DND-41 (cell line): Measurements from ENCODE around the gene PCLAF.

Experiments used
- ATAC-seq: fragments of 200-7000 bp; cut with Tn5 transposase; 3 replicates; pipeline ENCODE4 v1.9.1; 2021; ENCODE audit warnings: low read depth; ENCODE audit not compliant: insufficient read depth
- DNase-seq: peaks from one replicate; pipeline ENCODE4 v3.0.0-alpha.2; 2020
- H2AFZ ChIP-seq: 2 replicates; pipeline ENCODE4 v1.6.0; 2012; ENCODE audit warnings: low read depth, low read length
- H3K27ac ChIP-seq: 2 replicates; pipeline ENCODE4 v1.5.1; 2012; ENCODE audit warnings: low read length, inconsistent platforms
- H3K27me3 ChIP-seq: fragments of 200-600 bp; sonication (generic); 2 replicates; pipeline ENCODE4 v1.6.0; 2012; ENCODE audit warnings: low read length, mild to moderate bottlenecking, inconsistent platforms; ENCODE audit not compliant: insufficient read depth, poor library complexity
- H3K36me3 ChIP-seq: 2 replicates; pipeline ENCODE4 v1.5.1; 2012; ENCODE audit warnings: low read length, inconsistent platforms; ENCODE audit not compliant: insufficient read depth
- H3K4me1 ChIP-seq: 2 replicates; pipeline ENCODE4 v1.5.1; 2012; ENCODE audit warnings: mild to moderate bottlenecking, low read length; ENCODE audit not compliant: insufficient read depth
- H3K4me2 ChIP-seq: 2 replicates; pipeline ENCODE4 v1.6.0; 2012; ENCODE audit warnings: mild to moderate bottlenecking, moderate library complexity, low read length, inconsistent platforms; ENCODE audit not compliant: insufficient read depth
- H3K4me3 ChIP-seq, 2 experiments: fragments of 200-600 bp in 1 of 2; shearing (Covaris generic) in 1 of 2; 2 replicates each; pipeline ENCODE4 v1.5.1; 2012 to 2016; ENCODE audit warnings: inconsistent platforms in 2 of 2, low read length in 2 of 2, mild to moderate bottlenecking in 2 of 2, low read depth in 1 of 2, moderate library complexity in 1 of 2
- H3K79me2 ChIP-seq: 2 replicates; pipeline ENCODE4 v1.6.0; 2012; ENCODE audit warnings: low read length, inconsistent platforms; ENCODE audit not compliant: insufficient read depth
- H3K9ac ChIP-seq: 2 replicates; pipeline ENCODE4 v1.6.0; 2012; ENCODE audit warnings: low read depth, mild to moderate bottlenecking, inconsistent platforms, low read length, moderate library complexity
- H3K9me3 ChIP-seq: 2 replicates; pipeline ENCODE4 v1.5.1; 2012; ENCODE audit warnings: low read length, moderate library complexity, mild to moderate bottlenecking, inconsistent platforms; ENCODE audit not compliant: insufficient read depth, severe bottlenecking
- H4K20me1 ChIP-seq: 2 replicates; pipeline ENCODE4 v1.6.0; 2012; ENCODE audit warnings: low read length; ENCODE audit not compliant: insufficient read depth
- CTCF ChIP-seq: IDR thresholded peaks from 2 replicates; pipeline ENCODE4 v1.5.1; 2012; ENCODE audit warnings: borderline replicate concordance, low read length, moderate library complexity, mild to moderate bottlenecking; ENCODE audit not compliant: poor library complexity, severe bottlenecking; ENCODE audit errors: extremely low read depth
- EZH2 ChIP-seq: IDR thresholded peaks from 3 replicates; pipeline ENCODE4 v1.6.1; 2012; ENCODE audit warnings: borderline replicate concordance, low read depth, mild to moderate bottlenecking, moderate library complexity, low read length, inconsistent platforms; ENCODE audit not compliant: severe bottlenecking

The PCLAF gene

DNA sequence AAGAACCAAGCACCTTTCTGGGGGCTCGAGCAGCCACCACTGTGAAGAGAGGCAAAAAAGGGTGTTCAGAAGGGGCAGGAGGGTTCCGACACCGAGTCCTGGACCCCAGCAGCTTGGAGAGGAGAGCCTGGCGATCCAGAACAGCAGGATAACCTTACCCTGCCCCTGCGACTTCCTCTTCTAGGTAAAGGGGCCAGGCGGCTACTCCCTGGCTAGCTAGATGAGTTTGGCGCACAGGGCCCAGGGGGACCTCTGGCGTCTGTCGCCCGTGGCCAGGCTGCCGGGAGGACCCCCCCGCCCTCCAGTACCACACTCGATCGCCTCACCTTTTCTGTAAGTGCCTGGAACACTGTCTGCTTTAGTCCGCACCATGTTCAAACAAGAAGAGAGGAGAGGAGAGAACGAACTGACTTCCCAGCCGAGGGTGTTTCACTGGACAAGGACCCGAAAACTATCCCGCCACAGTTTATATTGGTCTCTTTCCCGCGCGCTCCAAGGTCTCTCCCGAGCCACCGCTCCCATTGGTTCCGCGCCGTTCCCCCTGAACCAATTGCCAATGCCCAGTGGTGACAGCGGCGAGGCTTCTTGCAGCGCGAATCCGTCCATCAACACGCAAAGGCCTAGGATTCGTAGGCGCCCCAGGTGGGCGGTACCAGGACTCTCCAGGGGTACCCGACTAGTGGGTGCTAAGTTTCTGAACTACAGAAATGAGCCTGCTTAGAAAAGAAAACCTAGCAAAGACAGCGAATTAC, at the start of gene PCLAF:
PCLAF (minus strand) TSS at position 442 of the 752 bp plus-strand sequence; CDS start at position 372, 70 bp downstream.
- DNase-seq (peak; percentile 97), ATAC-seq (peak; percentile 98)
- Histone ChIP-seq H3K36me3 (peaks cover 20% of the 10 kb centered on the region), H3K79me2 (peaks cover 50% of the 10 kb centered on the region), H2AFZ (peak within 1 kb of the TSS; percentile 81), H4K20me1 (peaks cover 15% of the 10 kb centered on the region; the same call in 1 of the 2 replicates), H3K27ac (peak within 1 kb of the TSS; percentile 90), H3K4me3 (peak within 1 kb of the TSS; percentile 72 to 96), H3K4me1 (peaks cover 47% of the 10 kb centered on the region), H3K27me3 (no peaks in the 10 kb centered on the region), H3K4me2 (peak within 1 kb of the TSS; percentile 73), H3K9ac (peak within 1 kb of the TSS; percentile 73), H3K9me3 (no peaks in the 10 kb centered on the region)
- TF ChIP-seq CTCF, result peak; percentile 13
- TF ChIP-seq EZH2, result no peak

- H3K79me2 ChIP-seq, result no peaks in the 10 kb centered on the region
- no peaks in the 10 kb centered on the region for H3K27me3 ChIP-seq
- H3K4me2 ChIP-seq, result peak overlapping the region; percentile 58
- H4K20me1 ChIP-seq, result no peaks in the 10 kb centered on the region
- peak overlapping the region; percentile 24 for H2AFZ ChIP-seq
- TF ChIP-seq CTCF (no peak), EZH2 (no peak)
- ATAC-seq (peak; percentile 94), DNase-seq (peak; percentile 77)
- no peaks in the 10 kb centered on the region for H3K9me3 ChIP-seq
- peaks cover 48% of the 10 kb centered on the region for H3K4me1 ChIP-seq
- H3K36me3 ChIP-seq, result peaks cover under 1% of the 10 kb centered on the region; the same call in 1 of the 2 replicates
- peak overlapping the region in 1 of 2 experiments; percentile 26; a peak in 1 of 4 replicates for H3K4me3 ChIP-seq
- peak overlapping the region; percentile 50 for H3K9ac ChIP-seq
- peak overlapping the region; percentile 92 for H3K27ac ChIP-seq
Measured at GRCh38 chr15:64430000-64430735, 48.9 kb upstream of the PCLAF start.

DNA sequence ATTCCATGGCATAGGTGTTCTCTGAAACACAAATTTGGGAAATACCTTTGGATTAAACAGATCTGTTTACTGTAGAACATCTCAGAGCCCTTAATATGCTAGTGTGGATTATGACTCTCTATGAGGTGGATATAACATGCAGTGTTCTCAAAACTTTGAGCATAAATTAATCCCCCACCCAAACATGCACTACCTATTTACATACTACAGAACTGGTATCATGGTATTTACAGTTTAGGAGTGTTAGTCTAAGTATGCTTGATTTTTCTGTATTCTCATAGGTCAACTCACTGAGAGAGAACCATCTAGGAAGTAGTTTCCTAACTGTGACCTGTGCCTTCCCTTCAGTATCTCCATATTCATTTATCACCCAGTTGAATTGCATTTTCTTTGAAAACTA, 48.2 kb upstream of the PCLAF start:
- H3K27me3 ChIP-seq, result no peaks in the 10 kb centered on the region
- H3K36me3 ChIP-seq, result peaks cover 5% of the 10 kb centered on the region; the same call in 1 of the 2 replicates
- peak overlapping the region; percentile 50 for H3K9ac ChIP-seq
- no peaks in the 10 kb centered on the region for H3K9me3 ChIP-seq
- no peak for TF ChIP-seq EZH2
- TF ChIP-seq CTCF, result no peak
- peak overlapping the region; percentile 24; the same call in 1 of the 2 replicates for H2AFZ ChIP-seq
- H3K4me2 ChIP-seq, result peak overlapping the region; percentile 58
- no peak for ATAC-seq
- no peaks in the 10 kb centered on the region for H3K79me2 ChIP-seq
- no peak overlapping the region for H3K4me3 ChIP-seq
- H3K27ac ChIP-seq, result peak overlapping the region; percentile 92
- DNase-seq, result no peak
- H4K20me1 ChIP-seq, result no peaks in the 10 kb centered on the region
- H3K4me1 ChIP-seq, result peaks cover 48% of the 10 kb centered on the region
